Left lung (tissue), 10 donors: ENCODE data around the gene RNFT2. TPM values are rescaled to one million over a fixed set of nuclear protein-coding genes. Genes with fewer than 3 reads are reported as not detected.

Experiments
- ATAC-seq: fragments of 200-7000 bp; cut with Tn5 transposase; one replicate; pipeline ENCODE4 v1.9.1; 2020; ENCODE audit warnings: moderate library complexity
- DNase-seq, 4 donors: peaks; one replicate each; pipeline ENCODE4 v3.0.0-alpha.2; 2013 to 2020
- H3K27ac ChIP-seq, 2 donors: fragments of 200-600 bp; sonication (generic) in 1 of 2; one replicate each; pipeline versions ENCODE4 v1.5.0 to v1.8.0; 2020 to 2021
- H3K27me3 ChIP-seq, 2 donors: fragments of 200-600 bp; sonication (generic) in 1 of 2; one replicate each; pipeline versions ENCODE4 v1.5.0 to v1.8.0; 2020 to 2021
- H3K36me3 ChIP-seq, 2 donors: fragments of 200-600 bp; sonication (generic) in 1 of 2; one replicate each; pipeline versions ENCODE4 v1.5.0 to v1.8.0; 2020 to 2021
- H3K4me1 ChIP-seq, 2 donors: fragments of 200-600 bp; one replicate each; pipeline ENCODE4 v1.8.0; 2021
- H3K4me3 ChIP-seq, 2 donors: fragments of 200-600 bp; sonication (generic) in 1 of 2; one replicate each; pipeline versions ENCODE4 v1.5.0 to v1.8.0; 2020 to 2021; ENCODE audit warnings: mild to moderate bottlenecking in 1 of 2
- H3K9me3 ChIP-seq, 2 donors: fragments of 200-600 bp; sonication (generic) in 1 of 2; one replicate each; pipeline versions ENCODE4 v1.5.0 to v1.8.0; 2020 to 2021
- intact Hi-C, 2 donors: fragments of 100-400 bp; cut with DNase I; formaldehyde crosslinking; loops; one replicate each; pipeline versions ENCODE4 v1.11.2 to v1.14.2; 2022
- polyA plus RNA-seq, 6 donors: library from polyadenylated mRNA; unstranded; fragments of 120-200 nt; gene quantifications; one replicate each; pipeline ENCODE4 v1.2.1, GENCODE V29; 2013; ENCODE audit not compliant: insufficient read length in 6 of 6
- total RNA-seq, 2 donors: library from RNA; stranded (reverse); fragmentation: NEBNext Ultra II Directional; extraction: Animal tissue kit (Norgen Biotek cat#: 25700); gene quantifications; one replicate each; pipeline ENCODE4 v1.2.1, GENCODE V29; 2021
- TF ChIP-seq, protein P1 (sequence below), 2 donors: fragments of 200-600 bp; sonication (generic) in 1 of 2; IDR thresholded peaks; one replicate each; pipeline versions ENCODE4 v1.5.0 to v1.8.0; 2021; ENCODE audit warnings: antibody characterized with exemption in 2 of 2
- donor health status: DM: no; HTN: yes; CAD: no.
- donor health status: DM: no; HTN: no; CAD: no.

Gene RNFT2
- total and polyA plus RNA-seq, 8 donors = 3.4 to 5.5 (median 3.9) TPM

DNA sequence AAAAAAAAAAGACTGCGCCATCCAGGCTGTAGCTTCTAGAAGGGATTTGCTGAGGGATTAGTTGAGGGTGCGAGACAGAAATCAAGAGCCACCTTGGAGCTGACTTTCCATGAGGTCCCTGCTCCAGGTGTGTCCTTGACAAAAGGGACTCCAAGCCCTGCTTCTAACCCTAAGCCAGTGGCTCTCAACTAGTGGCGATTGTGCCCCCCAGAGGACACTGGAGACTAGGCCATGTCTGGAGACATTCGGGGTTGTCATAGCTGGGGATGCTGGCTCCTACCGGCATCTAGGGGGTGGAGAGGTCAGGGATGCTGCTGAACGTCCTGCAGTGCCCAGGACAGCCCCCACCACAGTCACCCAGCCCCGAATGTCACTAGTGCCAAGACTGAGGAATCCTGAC is 40.8 kb upstream of the RNFT2 start:
- no peak overlapping the region for H3K27ac ChIP-seq
- H3K4me3 ChIP-seq = no peak overlapping the region
- H3K27me3 ChIP-seq = peaks cover 9 to 13% of the 10 kb centered on the region in 2 donors
- no peaks in the 10 kb centered on the region for H3K9me3 ChIP-seq
- intact Hi-C loops = no loop called here
- H3K4me1 ChIP-seq = peaks cover 12 to 17% of the 10 kb centered on the region in 2 donors
- TF ChIP-seq, protein P1, sequence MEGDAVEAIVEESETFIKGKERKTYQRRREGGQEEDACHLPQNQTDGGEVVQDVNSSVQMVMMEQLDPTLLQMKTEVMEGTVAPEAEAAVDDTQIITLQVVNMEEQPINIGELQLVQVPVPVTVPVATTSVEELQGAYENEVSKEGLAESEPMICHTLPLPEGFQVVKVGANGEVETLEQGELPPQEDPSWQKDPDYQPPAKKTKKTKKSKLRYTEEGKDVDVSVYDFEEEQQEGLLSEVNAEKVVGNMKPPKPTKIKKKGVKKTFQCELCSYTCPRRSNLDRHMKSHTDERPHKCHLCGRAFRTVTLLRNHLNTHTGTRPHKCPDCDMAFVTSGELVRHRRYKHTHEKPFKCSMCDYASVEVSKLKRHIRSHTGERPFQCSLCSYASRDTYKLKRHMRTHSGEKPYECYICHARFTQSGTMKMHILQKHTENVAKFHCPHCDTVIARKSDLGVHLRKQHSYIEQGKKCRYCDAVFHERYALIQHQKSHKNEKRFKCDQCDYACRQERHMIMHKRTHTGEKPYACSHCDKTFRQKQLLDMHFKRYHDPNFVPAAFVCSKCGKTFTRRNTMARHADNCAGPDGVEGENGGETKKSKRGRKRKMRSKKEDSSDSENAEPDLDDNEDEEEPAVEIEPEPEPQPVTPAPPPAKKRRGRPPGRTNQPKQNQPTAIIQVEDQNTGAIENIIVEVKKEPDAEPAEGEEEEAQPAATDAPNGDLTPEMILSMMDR (IDR thresholded peaks at IDR 0.05) = no peak
- H3K36me3 ChIP-seq = no peaks in the 10 kb centered on the region
- ATAC-seq (peak; percentile 44), DNase-seq (no peak)

DNA sequence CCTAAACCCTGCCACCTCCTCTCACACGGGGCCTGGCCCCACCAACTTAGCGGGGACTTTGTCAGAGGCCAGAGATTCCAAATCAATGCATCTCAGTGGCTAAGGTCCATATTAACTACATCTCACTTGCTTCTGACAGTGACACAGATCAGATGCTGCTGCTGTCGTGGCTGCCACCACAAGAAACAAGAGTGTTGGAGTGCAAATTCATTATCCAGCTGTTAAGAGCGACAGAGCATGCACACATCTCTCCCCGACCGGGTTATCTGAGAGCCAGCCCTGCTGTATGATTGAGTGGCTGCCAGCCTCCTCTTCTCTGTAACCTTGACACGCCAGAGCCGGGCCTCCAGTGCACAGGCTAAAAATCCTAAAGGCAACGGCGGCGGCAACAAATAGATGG is 40.4 kb upstream of the RNFT2 start:
- TF ChIP-seq, protein P1 (IDR thresholded peaks at IDR 0.05) = no peak
- H3K27ac ChIP-seq = no peak overlapping the region
- intact Hi-C loops = no loop called here
- no peak overlapping the region for H3K4me3 ChIP-seq
- H3K9me3 ChIP-seq = no peaks in the 10 kb centered on the region
- ATAC-seq (peak; percentile 81), DNase-seq (no peak)
- H3K36me3 ChIP-seq = no peaks in the 10 kb centered on the region
- H3K4me1 ChIP-seq = peaks cover 12 to 16% of the 10 kb centered on the region in 2 donors
- peaks cover 9 to 13% of the 10 kb centered on the region in 2 donors for H3K27me3 ChIP-seq

- TF ChIP-seq, protein P1 (IDR thresholded peaks at IDR 0.05) = no peak
- no peak overlapping the region for H3K27ac ChIP-seq
- peaks cover 8 to 13% of the 10 kb centered on the region in 2 donors for H3K4me1 ChIP-seq
- H3K27me3 ChIP-seq = peaks cover 9 to 10% of the 10 kb centered on the region in 2 donors
- ATAC-seq (peak; percentile 70), DNase-seq (peak in 1 of 4 donors; percentile 62)
- intact Hi-C loops = no loop called here
- H3K36me3 ChIP-seq = no peaks in the 10 kb centered on the region
- H3K9me3 ChIP-seq = no peaks in the 10 kb centered on the region
- H3K4me3 ChIP-seq = no peak overlapping the region
Observed at GRCh38 chr12:116698116-116698515, 40.0 kb upstream of the RNFT2 start.

DNA sequence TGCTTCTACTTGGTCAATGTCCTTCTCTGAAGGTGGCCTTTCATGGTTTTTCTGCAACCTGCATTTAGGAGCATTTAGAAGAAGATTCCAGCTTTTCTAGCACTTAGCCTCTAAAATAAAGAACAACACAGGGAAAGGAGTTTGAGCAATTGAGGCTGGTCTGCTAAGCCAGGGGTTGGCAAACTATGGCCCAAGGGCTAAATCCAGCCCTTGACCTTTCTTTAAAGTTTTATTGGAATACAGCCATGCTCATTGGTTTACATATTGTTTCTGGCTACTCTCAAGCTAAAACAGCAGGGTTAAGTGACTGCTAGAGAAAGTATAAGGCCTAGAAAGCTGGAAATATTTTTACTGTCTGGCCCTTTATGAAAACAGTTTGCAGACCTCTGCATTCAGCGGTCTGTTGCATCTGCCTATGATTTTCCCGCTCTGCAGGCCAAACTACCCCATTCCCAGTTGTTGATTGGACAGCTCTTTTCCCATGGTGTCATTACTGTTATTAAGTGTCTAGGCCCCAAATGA is 39.5 kb upstream of the RNFT2 start:
- no peaks in the 10 kb centered on the region for H3K36me3 ChIP-seq
- ATAC-seq (peak; percentile 6), DNase-seq (no peak)
- no peaks in the 10 kb centered on the region for H3K9me3 ChIP-seq
- intact Hi-C loops = no loop called here
- no peak overlapping the region for H3K4me3 ChIP-seq
- H3K27ac ChIP-seq = no peak overlapping the region
- TF ChIP-seq, protein P1 (IDR thresholded peaks at IDR 0.05) = no peak
- H3K4me1 ChIP-seq = peaks cover 3 to 12% of the 10 kb centered on the region in 2 donors
- H3K27me3 ChIP-seq = peaks cover 4 to 5% of the 10 kb centered on the region in 2 donors

GRCh38 chr12:116700066-116700465 is 38.0 kb upstream of the RNFT2 start:
- TF ChIP-seq, protein P1 (IDR thresholded peaks at IDR 0.05) = no peak
- Histone ChIP-seq H3K9me3 (no peaks in the 10 kb centered on the region), H3K4me1 (peaks cover 0 to 6% of the 10 kb centered on the region in 2 donors)

More at GRCh38 chr12:116700066-116700465, 38.0 kb upstream of the RNFT2 start:
- Histone ChIP-seq H3K36me3 (no peaks in the 10 kb centered on the region), H3K4me3 (no peak overlapping the region), H3K27ac (no peak overlapping the region), H3K27me3 (no peaks in the 10 kb centered on the region)
- intact Hi-C loops = loop anchor here in 1 of 2 donors (10.0 kb wide), 1 partner anchor 455 kb away; no protein-coding TSS in a partner anchor
- ATAC-seq (no peak), DNase-seq (no peak)
